Activated CD8-positive, alpha-beta memory T cell treated with anti-CD3 and anti-CD28 coated beads, Interleukin-2, amount 50 U/mL, for 1 hour (primary cell): Measurements from ENCODE around the gene ACOX3.

Experiments
- DNase-seq: peaks from one replicate; pipeline ENCODE4 v3.0.0-alpha.2; 2020; ENCODE audit errors: extremely low read depth

The ACOX3 gene

DNA sequence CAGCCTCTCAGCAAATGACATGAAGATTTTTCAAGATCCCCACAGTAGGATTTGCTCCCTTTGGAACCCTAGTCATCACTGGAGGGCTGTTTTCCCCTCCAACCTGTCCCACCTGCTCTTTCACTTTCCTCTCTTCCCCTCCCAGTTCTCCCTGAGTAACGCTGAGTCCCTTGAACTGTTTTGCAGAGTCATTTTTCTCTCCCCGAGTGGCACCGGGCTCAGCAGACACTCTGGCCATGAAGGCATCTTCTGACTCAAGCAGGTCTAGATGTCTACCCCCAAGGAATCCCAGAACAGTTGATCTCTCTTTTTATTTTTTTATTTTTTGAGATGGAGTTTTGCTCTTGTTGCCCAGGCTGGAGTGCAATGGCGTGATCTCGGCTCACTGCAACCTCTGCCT lies 118.8 kb downstream of the ACOX3 start:
- no peak for DNase-seq

DNA sequence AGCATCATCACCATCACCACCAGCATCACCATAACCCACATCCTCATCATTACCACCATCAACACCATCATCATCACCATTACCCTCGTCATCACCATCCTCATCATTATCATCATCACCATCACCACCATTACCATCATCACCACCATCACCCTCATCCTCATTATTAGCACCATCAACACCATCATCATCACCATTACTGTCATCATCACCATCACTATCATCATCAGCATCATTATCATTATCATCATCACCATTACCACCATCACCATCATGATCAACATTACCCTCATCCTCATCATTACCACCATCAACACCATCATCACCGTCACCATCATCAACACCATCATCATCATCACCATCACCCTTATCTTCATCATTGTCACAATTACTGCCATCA lies 119.3 kb downstream of the ACOX3 start:
- no peak for DNase-seq

DNA sequence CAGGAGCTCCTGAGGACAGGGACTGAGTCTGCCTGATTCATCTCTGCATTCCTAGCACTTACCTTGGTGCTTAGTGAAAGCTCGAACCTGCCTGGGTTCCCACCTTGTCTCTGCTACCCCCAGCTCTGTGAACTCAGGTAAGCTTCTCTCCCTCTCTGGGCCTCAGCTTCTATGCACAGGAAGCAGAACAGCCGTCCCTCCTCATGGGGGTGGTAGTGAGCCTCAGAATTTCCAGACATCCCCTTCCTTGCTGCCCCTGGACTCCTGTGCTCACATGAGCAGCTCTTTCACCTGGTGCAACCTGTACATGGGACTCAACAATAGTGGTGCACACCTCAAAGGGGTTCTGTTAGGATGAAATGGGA lies 120.2 kb downstream of the ACOX3 start:
- DNase-seq: no peak

DNA sequence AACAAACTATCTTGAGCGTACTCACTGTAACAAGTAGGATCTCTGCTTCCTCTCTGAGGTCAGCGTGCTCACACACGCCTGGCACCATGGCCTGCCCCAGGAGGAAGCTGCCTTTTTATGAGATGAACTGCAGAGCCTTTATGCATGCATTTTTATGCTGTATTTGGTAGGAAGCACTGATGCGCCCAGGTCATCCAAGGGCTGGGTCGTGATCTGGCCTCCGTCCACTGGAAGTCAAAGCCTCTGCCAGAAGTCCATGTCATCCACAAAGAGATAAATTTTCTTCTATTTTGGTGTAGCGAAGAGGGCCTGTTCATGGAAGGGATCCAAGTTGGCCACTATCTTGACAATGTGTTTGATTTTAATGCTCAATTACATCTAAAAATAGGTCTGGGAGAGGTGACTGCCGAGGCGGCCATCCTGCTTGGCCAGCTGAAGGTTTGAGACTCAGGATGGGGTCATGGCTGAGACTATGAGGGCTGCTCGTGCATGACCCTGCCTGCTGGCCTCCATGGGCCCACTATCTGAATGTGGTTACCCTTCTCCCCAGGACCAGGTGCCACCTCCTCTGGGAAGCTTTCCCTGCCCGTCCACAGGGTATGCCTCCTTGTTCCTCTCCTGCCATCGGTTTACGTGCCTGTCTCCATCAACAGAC lies 120.7 kb downstream of the ACOX3 start:
- DNase-seq: no peak

DNA sequence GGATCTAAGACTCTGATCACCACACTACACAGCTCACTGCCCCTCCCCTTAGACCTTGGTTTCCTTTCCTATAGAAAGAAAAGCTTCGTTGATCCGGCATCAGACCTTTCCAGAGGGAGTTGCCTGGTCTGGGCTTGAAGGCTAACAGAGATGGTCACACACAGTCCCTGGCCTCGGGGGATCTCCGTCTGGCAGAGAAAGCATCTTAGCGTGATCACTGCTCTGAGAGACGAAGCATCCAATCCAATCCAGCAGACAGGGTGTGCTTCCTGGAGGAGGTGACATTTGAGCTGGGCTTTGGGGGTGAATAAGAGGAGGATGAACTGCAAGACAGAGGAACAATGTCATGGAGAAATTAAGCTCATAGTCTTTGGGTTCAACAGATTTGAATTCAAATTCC lies 121.5 kb downstream of the ACOX3 start:
- no peak for DNase-seq

DNA sequence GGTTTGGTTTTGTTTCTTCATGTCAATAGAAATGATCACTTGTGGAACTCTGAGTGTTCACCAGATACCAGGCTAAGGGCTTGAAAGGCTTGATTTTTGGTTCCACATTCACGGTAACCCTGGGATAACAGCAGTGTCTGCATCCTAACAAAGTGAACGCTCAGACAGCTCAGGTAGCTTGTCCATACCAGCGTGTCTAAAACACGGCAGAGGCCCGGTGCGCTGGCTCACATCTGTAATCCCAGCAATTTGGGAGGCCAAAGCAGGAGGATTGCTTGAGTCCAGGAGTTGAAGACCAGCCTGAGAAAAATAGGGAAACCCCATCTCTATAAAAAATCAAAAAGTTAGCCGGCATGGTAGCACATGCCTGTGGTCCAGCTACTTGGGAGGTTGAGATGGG lies 122.0 kb downstream of the ACOX3 start:
- no peak for DNase-seq

DNA sequence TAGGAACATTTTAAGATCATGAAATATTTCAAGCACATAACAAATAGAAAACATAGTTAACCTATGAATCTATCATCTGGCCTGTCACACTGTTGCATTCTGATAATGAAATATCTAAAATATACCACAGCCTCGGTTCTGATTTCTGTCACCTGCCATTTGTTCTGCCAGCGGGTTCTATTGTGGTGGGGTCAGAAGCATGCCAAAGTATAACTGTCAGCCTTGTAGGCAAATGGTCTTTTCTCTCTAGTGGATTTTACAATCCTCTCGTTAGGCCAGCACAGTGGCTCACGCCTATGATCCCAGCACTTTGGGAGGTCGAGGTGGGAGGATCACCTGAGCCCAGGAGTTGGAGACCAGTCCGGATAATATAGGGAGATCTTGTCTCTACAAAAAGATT lies 123.0 kb downstream of the ACOX3 start:
- DNase-seq: no peak

DNA sequence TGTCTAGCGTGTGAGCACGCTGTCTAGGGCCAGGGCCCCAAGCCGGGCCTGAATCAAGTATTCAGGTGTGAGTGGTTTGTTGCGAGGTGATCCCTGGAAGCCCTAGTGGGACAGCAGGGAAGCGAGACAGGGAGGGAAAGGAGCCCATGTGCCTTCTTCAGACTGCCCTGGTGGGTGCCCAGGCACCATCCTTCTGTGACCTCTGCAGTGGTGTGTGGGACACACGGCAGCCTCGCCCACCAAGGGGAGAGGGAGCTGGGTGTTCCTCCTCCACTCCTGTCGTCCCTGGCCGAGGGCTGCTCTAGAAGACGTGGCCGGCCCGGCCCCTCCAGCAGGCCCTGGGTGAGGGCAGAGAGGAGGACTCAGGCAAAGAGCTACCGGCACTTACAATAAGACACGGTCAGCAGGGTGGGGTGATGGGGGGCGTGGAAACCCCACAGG lies 123.6 kb downstream of the ACOX3 start:
- no peak for DNase-seq
